Retinal pigment epithelial cell (primary cell): ENCODE results near the gene RPS6KA4.
"Not testable (repeated sequence)": the region's sequence is repeated elsewhere in the genome, so short reads cannot be mapped to it uniquely, and the experiment has no call there.

Experiments used
- DNase-seq: peaks from one replicate; pipeline ENCODE4 v3.0.0-alpha.2; 2010; ENCODE audit warnings: low read depth
- H3K4me3 ChIP-seq: 2 replicates; pipeline ENCODE4 v1.5.1; 2011; ENCODE audit warnings: mild to moderate bottlenecking, low read length, control low read depth, moderate library complexity
- CTCF ChIP-seq: conservative IDR thresholded peaks from 2 replicates; pipeline ENCODE4 v1.5.1; 2011; ENCODE audit warnings: low read depth, low read length, control low read depth, inconsistent platforms

RPS6KA4 gene

GRCh38 chr11:64321533-64321932 is 37.4 kb upstream of the RPS6KA4 start:
- no peak for DNase-seq

GRCh38 chr11:64322925-64323260 is 36.1 kb upstream of the RPS6KA4 start:
- H3K4me3 ChIP-seq, result no peak overlapping the region
- no peak for DNase-seq
- no peak for TF ChIP-seq CTCF

More at GRCh38 chr11:64321533-64321932, 37.4 kb upstream of the RPS6KA4 start:
- no peak overlapping the region for H3K4me3 ChIP-seq
- TF ChIP-seq CTCF, result no peak

GRCh38 chr11:64323373-64323772 is 35.6 kb upstream of the RPS6KA4 start:
- no peak for TF ChIP-seq CTCF
- H3K4me3 ChIP-seq, result no peak overlapping the region
- no peak for DNase-seq

GRCh38 chr11:64323984-64324383 is 35.0 kb upstream of the RPS6KA4 start:
- H3K4me3 ChIP-seq, DNase-seq: not testable (repeated sequence)

GRCh38 chr11:64324692-64325469 is 34.1 kb upstream of the RPS6KA4 start:
- no peak overlapping the region for H3K4me3 ChIP-seq
- no peak for TF ChIP-seq CTCF
- DNase-seq, result no peak

GRCh38 chr11:64327375-64327774 is 31.6 kb upstream of the RPS6KA4 start:
- DNase-seq, result no peak

GRCh38 chr11:64327993-64328392 is 31.0 kb upstream of the RPS6KA4 start:
- no peak overlapping the region for H3K4me3 ChIP-seq
- DNase-seq, result no peak
- TF ChIP-seq CTCF, result no peak

More at GRCh38 chr11:64327375-64327774, 31.6 kb upstream of the RPS6KA4 start:
- TF ChIP-seq CTCF, result no peak
- H3K4me3 ChIP-seq, result no peak overlapping the region
